Mesendoderm (in vitro differentiated cells): ENCODE measurements around the gene BMP2K.
A peak's percentile ranks its signal among the peaks of the same experiment; 100 is the strongest.
"Not testable (repeated sequence)": the region's sequence is repeated elsewhere in the genome, so short reads cannot be mapped to it uniquely, and the experiment has no call there.

ENCODE experiments used
- DNase-seq: peaks from one replicate; pipeline ENCODE4 v3.0.0; 2013
- H2AK5ac ChIP-seq: 2 replicates; pipeline ENCODE4 v1.6.1; 2013; ENCODE audit warnings: low read length, inconsistent platforms
- H2BK120ac ChIP-seq: 2 replicates; pipeline ENCODE4 v1.6.1; 2013; ENCODE audit warnings: low read depth, mild to moderate bottlenecking, low read length, moderate library complexity, mixed read lengths
- H2BK15ac ChIP-seq: replicated peaks from 2 replicates; pipeline ENCODE4 v1.6.1; 2013; ENCODE audit warnings: low read depth, mild to moderate bottlenecking, moderate library complexity
- H2BK5ac ChIP-seq: 2 replicates; pipeline ENCODE4 v1.6.1; 2013; ENCODE audit warnings: low read length, inconsistent platforms
- H3K18ac ChIP-seq: 2 replicates; pipeline ENCODE4 v1.6.1; 2013; ENCODE audit warnings: mild to moderate bottlenecking, low read length, mixed read lengths
- H3K23ac ChIP-seq: one replicate; pipeline ENCODE4 v1.6.1; 2013; ENCODE audit warnings: low read length
- H3K27ac ChIP-seq: 2 replicates; pipeline ENCODE4 v1.5.1; 2013; ENCODE audit warnings: low read depth, mild to moderate bottlenecking, inconsistent platforms, low read length, moderate library complexity
- H3K27me3 ChIP-seq: 2 replicates; pipeline ENCODE4 v1.6.1; 2013; ENCODE audit warnings: low read length, control low read depth, mild to moderate bottlenecking, inconsistent platforms; ENCODE audit not compliant: insufficient read depth, poor library complexity
- H3K36me3 ChIP-seq: 2 replicates; pipeline ENCODE4 v1.6.1; 2013; ENCODE audit warnings: low read length, inconsistent platforms; ENCODE audit not compliant: control insufficient read depth, insufficient read depth
- H3K4ac ChIP-seq: one replicate; pipeline ENCODE4 v1.6.1; 2013; ENCODE audit warnings: low read depth, mild to moderate bottlenecking, low read length, moderate library complexity
- H3K4me1 ChIP-seq: 2 replicates; pipeline ENCODE4 v1.6.1; 2013; ENCODE audit warnings: low read depth, low read length, inconsistent platforms; ENCODE audit not compliant: control insufficient read depth
- H3K4me2 ChIP-seq: 2 replicates; pipeline ENCODE4 v1.6.1; 2013; ENCODE audit warnings: low read length
- H3K4me3 ChIP-seq: 2 replicates; pipeline ENCODE4 v1.5.1; 2013; ENCODE audit warnings: mild to moderate bottlenecking, low read length
- H3K56ac ChIP-seq: one replicate; pipeline ENCODE4 v1.6.1; 2013; ENCODE audit warnings: low read length
- H3K79me1 ChIP-seq: 2 replicates; pipeline ENCODE4 v1.6.1; 2013; ENCODE audit warnings: low read length, inconsistent platforms
- H3K79me2 ChIP-seq: 2 replicates; pipeline ENCODE4 v1.6.1; 2013; ENCODE audit warnings: mild to moderate bottlenecking, low read length; ENCODE audit not compliant: control insufficient read depth, insufficient read depth
- H3K9ac ChIP-seq: 2 replicates; pipeline ENCODE4 v1.6.1; 2013; ENCODE audit warnings: low read length, inconsistent platforms
- H4K5ac ChIP-seq: one replicate; pipeline ENCODE4 v1.6.1; 2013; ENCODE audit warnings: low read length
- H4K8ac ChIP-seq: one replicate; pipeline ENCODE4 v1.6.1; 2013; ENCODE audit warnings: low read depth, mild to moderate bottlenecking, control low read depth, low read length, moderate library complexity
- WGBS: extraction: QIAGEN DNeasy Blood & Tissue Kit; methylation state at CpG from one replicate; pipeline ENCODE4 v1.1.7; 2013; ENCODE audit warnings: low lambda C conversion rate, missing lambda C conversion rate; ENCODE audit not compliant: insufficient coverage; ENCODE audit errors: extremely low coverage; 5-methylcytosine and 5-hydroxymethylcytosine counted together

BMP2K gene

GRCh38 chr4:78864405-78865024 is 88.4 kb downstream of the BMP2K start:
- no peaks in the 10 kb centered on the region for H3K79me2 ChIP-seq
- H2BK15ac ChIP-seq: no peak overlapping the region
- no peak overlapping the region for H2BK120ac ChIP-seq
- no peaks in the 10 kb centered on the region for H3K36me3 ChIP-seq
- no peak overlapping the region for H3K27ac ChIP-seq
- no peak overlapping the region for H3K18ac ChIP-seq
- no CpG with 5 or more reads among the region's 3 CpGs for WGBS
- peak; percentile 61 for DNase-seq
- H3K56ac ChIP-seq: no peak overlapping the region
- no peak overlapping the region for H3K9ac ChIP-seq
- H2AK5ac ChIP-seq: no peak overlapping the region
- no peak overlapping the region for H4K5ac ChIP-seq
- no peak overlapping the region for H2BK5ac ChIP-seq
- H3K79me1 ChIP-seq: no peaks in the 10 kb centered on the region
- H4K8ac ChIP-seq: no peak overlapping the region
- H3K4me2 ChIP-seq: no peak overlapping the region
- H3K27me3 ChIP-seq: no peaks in the 10 kb centered on the region
- no peaks in the 10 kb centered on the region for H3K4me1 ChIP-seq
- H3K4ac ChIP-seq: no peak overlapping the region
- H3K4me3 ChIP-seq: no peak overlapping the region
- H3K23ac ChIP-seq: no peak overlapping the region

- H2BK120ac ChIP-seq: no peak overlapping the region
- H2BK15ac ChIP-seq: no peak overlapping the region
- WGBS: no CpG with 5 or more reads among the region's 2 CpGs
- no peaks in the 10 kb centered on the region for H3K4me1 ChIP-seq
- no peak overlapping the region for H3K4me2 ChIP-seq
- no peak overlapping the region for H2AK5ac ChIP-seq
- no peaks in the 10 kb centered on the region for H3K79me2 ChIP-seq
- no peak overlapping the region for H3K18ac ChIP-seq
- no peak overlapping the region for H3K56ac ChIP-seq
- no peak overlapping the region for H3K4ac ChIP-seq
- no peak overlapping the region for H3K23ac ChIP-seq
- no peak overlapping the region for H3K9ac ChIP-seq
- DNase-seq: no peak
- H3K27me3 ChIP-seq: no peaks in the 10 kb centered on the region
- H2BK5ac ChIP-seq: no peak overlapping the region
- no peak overlapping the region for H3K4me3 ChIP-seq
- no peaks in the 10 kb centered on the region for H3K36me3 ChIP-seq
- H4K5ac ChIP-seq: no peak overlapping the region
- no peaks in the 10 kb centered on the region for H3K79me1 ChIP-seq
- no peak overlapping the region for H4K8ac ChIP-seq
- no peak overlapping the region for H3K27ac ChIP-seq
Measured at GRCh38 chr4:78865451-78865850, 89.3 kb downstream of the BMP2K start.

- H3K18ac ChIP-seq, H3K4ac ChIP-seq, H3K36me3 ChIP-seq, H4K8ac ChIP-seq, H2AK5ac ChIP-seq, H2BK15ac ChIP-seq, H2BK120ac ChIP-seq, H3K4me1 ChIP-seq, H3K56ac ChIP-seq, H3K4me2 ChIP-seq, H3K79me1 ChIP-seq, H3K27ac ChIP-seq, DNase-seq, H4K5ac ChIP-seq, H3K27me3 ChIP-seq, H3K4me3 ChIP-seq, H3K9ac ChIP-seq, H3K79me2 ChIP-seq, H2BK5ac ChIP-seq, H3K23ac ChIP-seq: not testable (repeated sequence)
- no CpG with 5 or more reads among the region's 5 CpGs for WGBS
Measured at GRCh38 chr4:78868712-78869111, 92.6 kb downstream of the BMP2K start.

- no peak overlapping the region for H3K56ac ChIP-seq
- no peak overlapping the region for H2BK15ac ChIP-seq
- no peak overlapping the region for H2BK5ac ChIP-seq
- H2BK120ac ChIP-seq: no peak overlapping the region
- no peaks in the 10 kb centered on the region for H3K4me1 ChIP-seq
- no peaks in the 10 kb centered on the region for H3K79me2 ChIP-seq
- H3K4me2 ChIP-seq: no peak overlapping the region
- no peak overlapping the region for H4K5ac ChIP-seq
- no peak overlapping the region for H3K27ac ChIP-seq
- peaks cover 4% of the 10 kb centered on the region for H3K36me3 ChIP-seq
- no peak for DNase-seq
- no peaks in the 10 kb centered on the region for H3K27me3 ChIP-seq
- H3K9ac ChIP-seq: no peak overlapping the region
- no peak overlapping the region for H3K23ac ChIP-seq
- no peaks in the 10 kb centered on the region for H3K79me1 ChIP-seq
- no peak overlapping the region for H3K4ac ChIP-seq
- no peak overlapping the region for H3K18ac ChIP-seq
- no peak overlapping the region for H4K8ac ChIP-seq
- H2AK5ac ChIP-seq: no peak overlapping the region
- H3K4me3 ChIP-seq: no peak overlapping the region
Measured at GRCh38 chr4:78870056-78870455, 93.9 kb downstream of the BMP2K start.

- Histone ChIP-seq H3K36me3 (peaks cover 4% of the 10 kb centered on the region), H2AK5ac (no peak overlapping the region), H3K4me3 (no peak overlapping the region), H4K5ac (no peak overlapping the region), H3K4me2 (no peak overlapping the region), H2BK120ac (no peak overlapping the region), H2BK5ac (no peak overlapping the region), H2BK15ac (no peak overlapping the region), H3K27ac (no peak overlapping the region), H3K56ac (no peak overlapping the region), H3K23ac (no peak overlapping the region), H3K18ac (no peak overlapping the region), H3K4ac (no peak overlapping the region), H3K4me1 (no peaks in the 10 kb centered on the region), H3K27me3 (no peaks in the 10 kb centered on the region), H3K79me1 (no peaks in the 10 kb centered on the region), H3K79me2 (no peaks in the 10 kb centered on the region), H3K9ac (no peak overlapping the region), H4K8ac (no peak overlapping the region)
- no peak for DNase-seq
- WGBS: no CpG with 5 or more reads among the region's 5 CpGs
Measured at GRCh38 chr4:78876568-78877320, 100.6 kb downstream of the BMP2K start.

GRCh38 chr4:78878031-78878430 is 101.9 kb downstream of the BMP2K start:
- no peak overlapping the region for H4K5ac ChIP-seq
- WGBS: no CpG with 5 or more reads among the region's 1 CpG
- H3K4me2 ChIP-seq: no peak overlapping the region
- no peaks in the 10 kb centered on the region for H3K36me3 ChIP-seq
- no peak overlapping the region for H2BK5ac ChIP-seq
- no peaks in the 10 kb centered on the region for H3K4me1 ChIP-seq
- no peak overlapping the region for H3K27ac ChIP-seq
- no peak overlapping the region for H3K4ac ChIP-seq
- no peak overlapping the region for H2BK15ac ChIP-seq
- H3K18ac ChIP-seq: no peak overlapping the region
- H3K79me2 ChIP-seq: no peaks in the 10 kb centered on the region
- no peak overlapping the region for H4K8ac ChIP-seq
- no peak overlapping the region for H2BK120ac ChIP-seq
- DNase-seq: no peak
- H3K56ac ChIP-seq: no peak overlapping the region
- H3K9ac ChIP-seq: no peak overlapping the region
- no peak overlapping the region for H3K23ac ChIP-seq
- no peak overlapping the region for H3K4me3 ChIP-seq
- no peak overlapping the region for H2AK5ac ChIP-seq
- H3K27me3 ChIP-seq: no peaks in the 10 kb centered on the region
- H3K79me1 ChIP-seq: no peaks in the 10 kb centered on the region
